GM18507 (cell line): ENCODE data around the gene PPP6R2.
A peak's percentile ranks its signal among the peaks of the same experiment; 100 is the strongest.
"Not testable (repeated sequence)": the region's sequence is repeated elsewhere in the genome, so short reads cannot be mapped to it uniquely, and the experiment has no call there.

Experiments used
- DNase-seq: peaks from one replicate; pipeline ENCODE4 v3.0.0; 2011; ENCODE audit warnings: low read depth; ENCODE audit not compliant: insufficient read length; ENCODE audit errors: extremely low spot score
- FAIRE-seq: peaks from 2 replicates; lab custom pipeline; 2011; peaks lifted over from hg19 to GRCh38; lab: Jason Lieb, UNC

The PPP6R2 gene

GRCh38 chr22:50338042-50338573, 5.0 kb upstream of the PPP6R2 start:
- DNase-seq (no peak), FAIRE-seq (no peak)

- DNase-seq (no peak), FAIRE-seq (no peak)
These were observed 4.2 kb upstream of the PPP6R2 start for GRCh38 chr22:50338860-50339462.

- FAIRE-seq (peak; percentile 15), DNase-seq (no peak)
These were observed 2.9 kb upstream of the PPP6R2 start for GRCh38 chr22:50339945-50340879.

- DNase-seq: peak; percentile 56
- FAIRE-seq: peak; percentile 83
These were observed 1.0 kb upstream of the PPP6R2 start for GRCh38 chr22:50341977-50342650.

- DNase-seq (no peak), FAIRE-seq (no peak)
These were observed 411 bp downstream of the PPP6R2 start for GRCh38 chr22:50343541-50343935.

- DNase-seq: no peak
- no peak for FAIRE-seq
These were observed 3.3 kb downstream of the PPP6R2 start for GRCh38 chr22:50346470-50346869.

- DNase-seq (no peak), FAIRE-seq (no peak)
These were observed 4.0 kb downstream of the PPP6R2 start for GRCh38 chr22:50347157-50347556.

GRCh38 chr22:50348058-50348457, 4.9 kb downstream of the PPP6R2 start:
- FAIRE-seq (no peak), DNase-seq (no peak)

- DNase-seq: no peak
- FAIRE-seq: no peak
These were observed 13.1 kb downstream of the PPP6R2 start for GRCh38 chr22:50356186-50356585.

- no peak for DNase-seq
- no peak for FAIRE-seq
These were observed 14.1 kb downstream of the PPP6R2 start for GRCh38 chr22:50357222-50357621.

GRCh38 chr22:50357756-50358155, 14.6 kb downstream of the PPP6R2 start:
- FAIRE-seq: no peak

GRCh38 chr22:50360578-50360977, 17.5 kb downstream of the PPP6R2 start:
- no peak for DNase-seq

More at GRCh38 chr22:50357756-50358155, 14.6 kb downstream of the PPP6R2 start:
- no peak for DNase-seq

GRCh38 chr22:50361222-50361621, 18.1 kb downstream of the PPP6R2 start:
- FAIRE-seq: no peak
- DNase-seq: no peak

More at GRCh38 chr22:50360578-50360977, 17.5 kb downstream of the PPP6R2 start:
- no peak for FAIRE-seq

- FAIRE-seq (no peak), DNase-seq (no peak)
These were observed 18.6 kb downstream of the PPP6R2 start for GRCh38 chr22:50361688-50362087.

- DNase-seq: no peak
These were observed 20.2 kb downstream of the PPP6R2 start for GRCh38 chr22:50363166-50363802.

GRCh38 chr22:50363803-50364194, 20.7 kb downstream of the PPP6R2 start:
- DNase-seq, FAIRE-seq: not testable (repeated sequence)

More at GRCh38 chr22:50363166-50363802, 20.2 kb downstream of the PPP6R2 start:
- FAIRE-seq: no peak

- no peak for DNase-seq
- FAIRE-seq: no peak
These were observed 24.8 kb downstream of the PPP6R2 start for GRCh38 chr22:50367778-50368500.

GRCh38 chr22:50371101-50371648, 28.0 kb downstream of the PPP6R2 start:
- no peak for FAIRE-seq
- DNase-seq: no peak
